Inferior parietal cortex (tissue), 1 donor: Measurements from ENCODE around the gene DACT2.

Experiments used
- DNase-seq: peaks from one replicate; pipeline ENCODE4 v3.0.0-alpha.2; 2016; ENCODE audit errors: extremely low spot score

The DACT2 gene

DNA sequence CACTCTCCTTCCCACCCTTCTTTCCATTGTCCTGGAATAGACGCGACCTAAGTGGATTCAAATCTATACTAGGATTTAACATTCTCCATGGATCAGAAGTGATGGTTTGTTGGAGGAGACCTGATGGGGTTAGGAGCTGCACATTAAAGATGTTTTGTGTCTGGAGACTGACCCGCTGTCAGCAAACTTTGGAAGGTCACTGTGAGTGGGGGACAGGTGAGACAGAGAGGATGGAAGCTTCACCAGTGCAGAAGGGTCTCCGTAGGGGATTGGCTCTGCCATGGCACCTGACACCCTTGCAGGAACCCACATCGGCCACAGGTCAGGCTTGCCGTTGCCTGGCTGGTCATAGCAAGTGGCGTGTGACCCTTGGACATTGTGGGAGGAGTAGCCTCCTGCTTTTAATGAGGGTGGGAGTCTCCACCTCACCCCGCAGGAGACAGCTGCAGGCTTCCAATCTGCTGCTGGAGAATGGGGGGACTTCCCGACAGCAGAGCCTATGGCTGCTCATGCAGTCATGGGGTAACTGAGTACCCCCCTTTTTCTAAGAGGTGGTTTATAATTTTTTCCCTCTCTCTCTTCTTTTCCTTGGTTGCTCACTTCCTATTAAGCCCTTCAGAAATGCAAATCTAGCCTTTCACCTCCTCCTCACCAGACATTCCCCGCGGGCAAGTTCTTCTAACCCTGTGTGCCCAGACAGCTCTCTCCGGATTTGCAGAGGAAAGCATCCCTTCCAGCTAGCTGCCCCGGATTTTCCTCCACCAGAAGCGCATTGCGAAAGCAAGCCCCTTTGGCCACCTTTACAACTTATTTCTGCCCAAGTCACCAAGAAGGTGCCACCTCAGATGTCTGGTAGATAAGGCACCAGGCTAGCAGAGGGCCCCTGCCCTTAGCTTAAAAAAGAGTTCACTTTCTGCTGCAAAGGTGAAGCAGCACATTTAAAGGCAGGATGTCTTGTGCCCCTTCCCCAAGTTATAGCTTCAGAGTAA, 53.5 kb downstream of the DACT2 start:
- DNase-seq = no peak

DNA sequence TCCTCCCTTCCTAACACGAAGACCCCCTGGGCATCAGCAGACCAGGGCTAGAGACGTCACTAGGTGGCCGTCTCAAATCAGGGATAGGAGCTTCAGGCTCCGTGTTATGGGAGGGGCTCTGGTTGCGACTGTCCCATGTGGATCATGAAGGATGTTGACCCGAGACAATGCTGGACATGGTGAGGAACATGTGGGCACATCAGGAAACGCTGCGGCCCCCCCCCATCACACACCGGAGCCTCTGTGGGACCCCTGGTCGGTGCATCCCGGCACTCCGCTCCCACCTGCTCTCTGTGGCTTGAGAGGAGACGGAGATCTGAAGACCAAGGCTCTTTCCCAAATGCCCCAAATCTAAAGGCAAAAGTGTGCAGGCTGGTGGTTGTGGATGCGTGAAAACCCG, 54.2 kb downstream of the DACT2 start:
- no peak for DNase-seq

DNA sequence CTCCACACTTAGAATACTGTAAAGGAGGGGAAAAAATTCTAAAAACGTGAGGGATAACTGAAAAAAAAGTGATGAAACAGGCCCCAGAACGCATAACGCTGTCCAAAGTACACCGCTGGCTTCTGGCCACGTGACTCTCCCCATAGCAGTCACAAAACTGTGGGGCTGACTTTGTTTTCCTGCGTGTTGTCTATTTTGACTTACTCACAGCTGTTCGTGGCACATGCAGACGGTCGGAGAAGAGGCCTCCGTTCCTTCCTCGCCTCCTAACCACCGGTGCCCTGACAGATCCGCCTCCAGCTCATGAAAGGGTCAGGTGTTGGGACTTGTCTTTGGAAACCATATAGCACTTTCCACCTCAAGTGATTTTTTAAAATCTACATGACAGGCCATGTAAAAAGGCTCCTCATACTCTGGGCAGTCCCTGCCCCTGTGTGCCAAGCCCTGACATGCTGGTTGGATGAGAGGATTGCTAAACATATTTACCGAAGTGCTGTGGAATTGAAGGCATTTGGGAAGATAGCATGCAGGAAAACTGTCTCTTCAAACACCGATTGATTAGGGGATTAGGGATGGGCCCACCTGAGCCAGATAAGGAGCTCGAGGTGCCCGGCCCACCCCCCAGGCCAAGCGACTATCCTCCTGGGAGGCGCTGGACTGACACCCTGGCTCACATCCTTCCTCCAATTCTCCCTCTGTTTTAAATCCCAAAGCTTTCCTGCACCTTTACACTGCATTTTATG, 54.8 kb downstream of the DACT2 start:
- DNase-seq = no peak

DNA sequence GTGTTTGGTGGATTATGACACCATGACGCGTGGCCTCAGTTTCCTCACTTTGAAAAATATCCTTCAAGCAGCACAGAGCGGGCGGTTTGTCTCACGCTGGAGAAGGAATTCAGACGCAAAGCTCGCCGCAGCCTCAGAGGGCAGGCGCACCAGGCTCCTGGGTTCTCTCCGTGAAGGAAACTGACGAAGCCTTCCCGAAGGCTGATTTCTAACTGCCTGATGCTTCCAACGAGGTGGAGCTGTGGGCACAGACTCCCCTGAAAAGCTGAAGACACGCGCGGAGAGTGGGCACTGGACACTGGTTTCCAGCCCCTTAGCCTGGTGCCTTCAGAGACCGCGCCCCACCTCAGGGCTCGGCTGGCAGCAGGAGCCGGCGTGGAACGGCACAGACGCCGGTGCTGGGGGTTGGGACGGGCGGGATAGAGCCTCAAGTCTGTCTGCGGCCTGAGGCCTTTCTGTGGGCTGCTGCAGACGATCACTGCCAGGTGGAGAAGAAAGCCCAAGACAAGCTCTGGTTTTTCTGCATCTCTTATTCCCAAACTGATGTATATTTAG, 56.1 kb downstream of the DACT2 start:
- DNase-seq = no peak

DNA sequence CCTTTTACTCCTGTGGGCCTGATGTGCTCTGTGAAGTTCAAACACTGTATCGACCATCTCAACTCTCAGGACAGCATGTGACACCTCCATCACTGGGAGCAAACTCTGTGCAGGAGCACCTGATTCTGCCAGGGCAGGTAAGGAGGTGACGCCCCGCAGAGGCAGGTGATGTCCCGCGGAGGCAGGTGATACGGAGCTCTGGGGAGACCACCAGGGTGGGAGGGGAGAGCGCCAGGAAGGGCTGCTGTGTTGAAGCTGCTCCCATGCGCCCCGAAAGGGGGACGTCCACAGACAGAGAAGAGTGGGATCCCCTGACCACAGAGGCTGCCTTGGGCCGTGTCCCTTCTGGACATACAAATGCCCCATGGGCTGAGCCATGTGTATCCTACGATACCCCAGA, 58.3 kb downstream of the DACT2 start:
- no peak for DNase-seq

DNA sequence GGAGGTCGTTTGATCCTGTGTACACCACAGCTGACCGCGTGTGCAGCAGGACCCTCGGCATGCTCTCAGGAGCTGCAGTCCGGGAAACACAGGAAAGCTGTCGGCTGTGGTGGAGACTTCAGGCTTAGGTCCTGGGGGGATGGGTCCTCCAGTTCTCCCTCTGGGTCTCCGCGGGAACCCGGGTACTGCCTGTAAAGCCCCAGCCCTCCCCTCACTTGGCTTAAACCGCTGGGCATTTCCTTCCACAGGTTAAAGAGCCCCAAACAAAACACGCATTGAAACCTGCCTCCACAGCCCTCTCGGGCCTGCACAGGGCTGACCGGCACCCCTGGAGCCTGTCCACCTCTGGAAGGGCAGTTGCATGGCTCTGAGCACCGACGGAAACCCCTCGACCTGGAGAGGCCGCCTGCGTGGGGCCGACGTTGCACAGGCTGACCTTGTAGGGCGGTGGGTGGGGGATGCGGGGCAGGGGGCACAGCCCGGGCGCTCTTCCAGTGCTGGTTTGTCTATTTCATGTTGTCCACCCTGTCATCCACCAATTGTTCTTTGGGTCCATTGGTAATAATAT, 59.1 kb downstream of the DACT2 start:
- DNase-seq = no peak

DNA sequence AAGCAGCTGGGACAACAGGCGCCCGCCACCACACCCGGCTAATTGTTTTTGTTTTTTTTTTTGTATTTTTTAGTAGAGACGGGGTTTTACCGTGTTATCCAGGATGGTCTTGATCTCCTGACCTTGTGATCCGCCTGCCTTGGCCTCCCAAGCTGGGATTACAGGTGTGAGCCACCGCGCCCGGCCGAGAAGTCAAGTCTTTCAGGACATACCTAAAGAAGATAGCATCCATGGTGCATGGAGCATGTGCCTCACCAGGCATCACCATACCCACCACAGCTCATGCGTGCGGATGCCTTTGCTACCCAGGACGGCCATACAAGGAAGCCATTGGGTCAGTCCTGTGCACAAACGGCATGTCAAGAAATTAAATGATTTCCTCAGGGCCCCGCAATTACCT, 60.8 kb downstream of the DACT2 start:
- DNase-seq = no peak

DNA sequence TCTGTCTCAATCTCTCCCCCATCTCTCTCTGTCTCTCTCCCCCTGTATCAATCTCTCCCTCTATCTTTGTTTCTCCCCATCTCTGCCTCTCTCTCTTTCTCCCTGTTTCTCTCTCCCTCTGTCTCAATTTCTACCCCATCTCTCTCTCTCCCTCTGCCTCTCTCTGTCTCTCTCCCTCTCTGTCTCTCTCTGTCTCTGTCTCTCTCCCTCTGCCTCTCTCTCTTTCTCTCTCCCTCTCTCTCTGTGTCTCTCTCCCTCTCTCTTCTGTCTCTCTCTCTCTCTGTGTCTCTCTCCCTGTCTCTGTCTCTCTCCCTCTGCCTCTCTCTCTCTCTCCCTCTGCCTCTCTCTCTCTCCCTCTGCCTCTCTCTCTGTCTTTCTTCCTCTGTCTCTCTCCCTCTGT, 62.6 kb downstream of the DACT2 start:
- no peak for DNase-seq
